HCT116 (cell line): Measurements from ENCODE around the gene PARP9. TPM values are rescaled to one million over a fixed set of nuclear protein-coding genes. Genes with fewer than 3 reads are reported as not detected.

Source experiments
- ATAC-seq: fragments of 200-7000 bp; cut with Tn5 transposase; 2 replicates; pipeline ENCODE4 v1.9.1; 2020; ENCODE audit warnings: mild to moderate bottlenecking, moderate library complexity
- BruUV-seq: library from RNA; stranded (reverse); fragments of 400-500 nt; replicated peaks from 2 replicates; lab custom pipeline; 2021; lab: Mats Ljungman, UMichigan
- CTCF ChIA-PET: fragments of 300-600 bp; sonication (Branson Sonifier 250); formaldehyde crosslinking; loops from one replicate; lab custom pipeline; 2021; ENCODE audit warnings: antibody characterized with exemption; lab: Charles Lee
- POLR2A ChIA-PET: fragments of 300-600, 350-600 bp; sonication (Branson Sonifier 250); formaldehyde crosslinking; loops from one replicate; lab custom pipeline; 2021; ENCODE audit warnings: antibody characterized with exemption; lab: Charles Lee
- RAD21 ChIA-PET, 2 experiments: fragments of 300-600 bp; sonication (Branson Sonifier 250); formaldehyde crosslinking; loops; one replicate each; lab custom pipeline; 2023; ENCODE audit warnings: low total read pairs in 2 of 2; ENCODE audit not compliant: uncharacterized antibody in 2 of 2, unreplicated experiment in 2 of 2, low non-redundant PET in 1 of 2; lab: Charles Lee
- DNase-seq: peaks from one replicate; pipeline ENCODE4 v3.0.0-alpha.2; 2010; ENCODE audit warnings: low read depth, low spot score
- H2AFZ ChIP-seq: fragments of 200-600 bp; shearing (Covaris generic), sonication (generic); 2 replicates; pipeline ENCODE4 v1.6.1; 2017; ENCODE audit warnings: low read depth, mixed run types, mixed read lengths, antibody characterized with exemption, low read length; ENCODE audit not compliant: poor library complexity, severe bottlenecking
- H3K27ac ChIP-seq: 2 replicates; pipeline ENCODE4 v1.5.1; 2012; ENCODE audit warnings: low read depth, low read length
- H3K27me3 ChIP-seq: fragments of 200-600 bp; sonication (generic); 2 replicates; pipeline ENCODE4 v1.6.1; 2016; ENCODE audit warnings: mixed run types, low read length, mixed read lengths; ENCODE audit not compliant: insufficient read depth
- H3K36me3 ChIP-seq, 2 experiments: fragments of 200-500 bp in 1 of 2; fragments of 200-600 bp in 1 of 2; sonication (Bioruptor generic) in 1 of 2; sonication (generic) in 1 of 2; 2 replicates each; pipeline versions ENCODE4 v1.5.1 to v1.6.1; 2014 to 2016; ENCODE audit warnings: low read length in 2 of 2, inconsistent platforms in 1 of 2, mixed read lengths in 1 of 2, mixed run types in 1 of 2; ENCODE audit not compliant: insufficient read depth in 2 of 2, control insufficient read depth in 1 of 2
- H3K4me1 ChIP-seq, 2 experiments: fragments of 200-600 bp in 1 of 2; sonication (generic) in 1 of 2; 2 replicates each; pipeline versions ENCODE4 v1.5.1 to v1.6.1; 2012 to 2017; ENCODE audit warnings: low read length in 2 of 2, inconsistent platforms in 1 of 2, mild to moderate bottlenecking in 1 of 2, mixed read lengths in 1 of 2, mixed run types in 1 of 2, moderate library complexity in 1 of 2; ENCODE audit not compliant: insufficient read depth in 2 of 2, control insufficient read depth in 1 of 2
- H3K4me2 ChIP-seq: fragments of 200-600 bp; sonication (generic); 2 replicates; pipeline ENCODE4 v1.6.1; 2017; ENCODE audit warnings: mixed run types, low read length, mixed read lengths
- H3K4me3 ChIP-seq, 2 experiments: fragments of 200-600 bp in 1 of 2; sonication (generic) in 1 of 2; replicated peaks in 1 of 2; 2 replicates each; pipeline ENCODE4 v1.5.1; 2011 to 2016; ENCODE audit warnings: low read length in 2 of 2, control low read depth in 1 of 2, low read depth in 1 of 2, mild to moderate bottlenecking in 1 of 2, mixed read lengths in 1 of 2, mixed run types in 1 of 2
- H3K79me2 ChIP-seq: fragments of 200-600 bp; sonication (generic); 2 replicates; pipeline ENCODE4 v1.6.1; 2017; ENCODE audit warnings: mild to moderate bottlenecking, mixed run types, low read length, moderate library complexity, mixed read lengths; ENCODE audit not compliant: insufficient read depth
- H3K9ac ChIP-seq: fragments of 200-600 bp; sonication (generic); 2 replicates; pipeline ENCODE4 v1.6.1; 2016; ENCODE audit warnings: low read length, mixed read lengths
- H3K9me2 ChIP-seq: fragments of 200-600 bp; sonication (generic), shearing (Covaris generic); 2 replicates; pipeline ENCODE4 v1.6.1; 2017; ENCODE audit warnings: mixed run types, mild to moderate bottlenecking, moderate library complexity; ENCODE audit not compliant: insufficient read depth
- H3K9me3 ChIP-seq, 2 experiments: fragments of 200-500 bp in 1 of 2; fragments of 200-600 bp in 1 of 2; sonication (Bioruptor generic) in 1 of 2; sonication (generic) in 1 of 2; 2 replicates each; pipeline ENCODE4 v1.6.1; 2014 to 2017; ENCODE audit warnings: low read length in 2 of 2, mixed read lengths in 2 of 2, inconsistent platforms in 1 of 2, low read depth in 1 of 2, mild to moderate bottlenecking in 1 of 2, mixed run types in 1 of 2, moderate library complexity in 1 of 2; ENCODE audit not compliant: control insufficient read depth in 1 of 2, insufficient read depth in 1 of 2
- H4K20me1 ChIP-seq: fragments of 200-600 bp; sonication (generic), shearing (Covaris generic); 2 replicates; pipeline ENCODE4 v1.6.1; 2017; ENCODE audit warnings: mixed run types, mild to moderate bottlenecking, moderate library complexity; ENCODE audit not compliant: insufficient read depth
- ATF3 ChIP-seq: IDR thresholded peaks from 2 replicates; pipeline ENCODE4 v1.6.1; 2012
- CBX3 ChIP-seq: IDR thresholded peaks from 2 replicates; pipeline ENCODE4 v1.6.1; 2012; ENCODE audit warnings: low read depth
- CEBPB ChIP-seq: IDR thresholded peaks from 2 replicates; pipeline ENCODE4 v1.6.1; 2012; ENCODE audit warnings: low read depth
- CTCF ChIP-seq, 3 experiments: fragments of 200-600 bp in 1 of 3; sonication (generic) in 1 of 3; IDR thresholded peaks in 2 of 3; conservative IDR thresholded peaks in 1 of 3; 2 replicates each; pipeline ENCODE4 v1.5.1; 2012 to 2017; ENCODE audit warnings: low read depth in 2 of 3, low read length in 2 of 3, antibody characterized with exemption in 1 of 3, borderline replicate concordance in 1 of 3, control low read depth in 1 of 3, mild to moderate bottlenecking in 1 of 3, mixed read lengths in 1 of 3, mixed run types in 1 of 3, moderate library complexity in 1 of 3; ENCODE audit not compliant: insufficient read depth in 1 of 3
- EGR1 ChIP-seq: IDR thresholded peaks from 2 replicates; pipeline ENCODE4 v1.6.1; 2012; ENCODE audit warnings: low read depth
- EZH2 ChIP-seq: fragments of 200-600 bp; sonication (generic); IDR thresholded peaks from 2 replicates; pipeline ENCODE4 v1.6.1; 2017; ENCODE audit warnings: antibody characterized with exemption, mixed run types
- EZH2phosphoT487 ChIP-seq: fragments of 200-600 bp; IDR thresholded peaks from 2 replicates; pipeline ENCODE4 v1.6.1; 2018; ENCODE audit warnings: antibody characterized with exemption, borderline replicate concordance
- FOSL1 ChIP-seq: IDR thresholded peaks from 2 replicates; pipeline ENCODE4 v1.6.1; 2012; ENCODE audit warnings: low read depth
- JUND ChIP-seq: IDR thresholded peaks from 2 replicates; pipeline ENCODE4 v1.6.1; 2012
- MAX ChIP-seq: IDR thresholded peaks from 2 replicates; pipeline ENCODE4 v1.6.1; 2012
- POLR2A ChIP-seq: IDR thresholded peaks from 2 replicates; pipeline ENCODE4 v1.7.0; 2011; ENCODE audit warnings: borderline replicate concordance; ENCODE audit not compliant: insufficient read depth, insufficient read length; ENCODE audit errors: extremely low read depth
- POLR2AphosphoS5 ChIP-seq: IDR thresholded peaks from 2 replicates; pipeline ENCODE4 v1.6.1; 2011; ENCODE audit warnings: mild to moderate bottlenecking, low read depth, low read length, moderate library complexity
- SP1 ChIP-seq: IDR thresholded peaks from 2 replicates; pipeline ENCODE4 v1.6.1; 2012; ENCODE audit warnings: low read depth
- TCF7L2 ChIP-seq: IDR thresholded peaks from 2 replicates; pipeline ENCODE4 v1.7.0; 2011; ENCODE audit warnings: borderline replicate concordance, inconsistent platforms; ENCODE audit not compliant: insufficient read depth, insufficient read length; ENCODE audit errors: extremely low read depth
- YY1 ChIP-seq: IDR thresholded peaks from 2 replicates; pipeline ENCODE4 v1.6.1; 2011; ENCODE audit warnings: low read length, low read depth, moderate library complexity, mild to moderate bottlenecking; ENCODE audit not compliant: insufficient replicate concordance; ENCODE audit errors: extremely low read depth
- intact Hi-C: fragments of 100-400 bp; cut with micrococcal nuclease; formaldehyde crosslinking; loops from 2 replicates; pipeline ENCODE4 v1.10.0; 2022
- total RNA-seq: library from RNA; stranded (reverse); gene quantifications from one replicate; pipeline ENCODE4 v1.2.1, GENCODE V29; 2021; ENCODE audit not compliant: unreplicated experiment

Gene PARP9
- total RNA-seq, 1 experiment from 2014 or later = 9.5 TPM

GRCh38 chr3:122516846-122517360, 47.2 kb downstream of the PARP9 start (continued):
- no peak for TF ChIP-seq CEBPB
- TF ChIP-seq YY1 = no peak
- TF ChIP-seq EZH2phosphoT487 = no peak
- TF ChIP-seq TCF7L2 = no peak
- TF ChIP-seq SP1 = no peak
- TF ChIP-seq POLR2AphosphoS5 = no peak
- TF ChIP-seq EGR1 = no peak

GRCh38 chr3:122515870-122516269, 48.2 kb downstream of the PARP9 start:
- no peaks in the 10 kb centered on the region for H3K9me2 ChIP-seq
- H3K27me3 ChIP-seq = no peaks in the 10 kb centered on the region
- H3K9me3 ChIP-seq = no peaks in the 10 kb centered on the region
- no peak for DNase-seq
- RAD21 ChIA-PET = no interaction called here
- peaks cover 33% of the 10 kb centered on the region for H3K79me2 ChIP-seq
- no peak for TF ChIP-seq JUND
- TF ChIP-seq ATF3 = no peak
- no peak for TF ChIP-seq CBX3
- TF ChIP-seq POLR2AphosphoS5 = no peak
- no peak for TF ChIP-seq CTCF (IDR thresholded peaks at IDR 0.05 in 2 of 3, conservative IDR thresholded peaks at IDR 0.05 in 1 of 3; ENCODE audit: borderline replicate concordance in 1 of 3, insufficient read depth in 1 of 3, low read depth in 2 of 3, low read length in 2 of 3)
- no peak for TF ChIP-seq YY1
- no peak for TF ChIP-seq EZH2
- TF ChIP-seq MAX = no peak
- no peak for TF ChIP-seq EZH2phosphoT487
- TF ChIP-seq CEBPB = no peak
- TF ChIP-seq POLR2A = no peak
- TF ChIP-seq FOSL1 = no peak
- TF ChIP-seq, all 23 proteins: peak for 0
- H2AFZ ChIP-seq = no peak overlapping the region
- ChIA-PET CTCF (no interaction called here), POLR2A (no interaction called here)
- intact Hi-C loops = no loop called here
- no peak overlapping the region for H3K4me2 ChIP-seq
- ATAC-seq = no peak
- peaks cover 30% of the 10 kb centered on the region; the same call in 1 of the 2 replicates for H4K20me1 ChIP-seq
- no peak overlapping the region for H3K27ac ChIP-seq
- no TSS peak for BruUV-seq
- no peak overlapping the region for H3K9ac ChIP-seq
- peaks cover 6 to 17% of the 10 kb centered on the region in 2 experiments; a peak in 3 of 4 replicates for H3K4me1 ChIP-seq
- H3K4me3 ChIP-seq = no peak overlapping the region
- no peaks in the 10 kb centered on the region for H3K36me3 ChIP-seq
